Endothelial cell of umbilical vein (primary cell): ENCODE data around the gene TMEM234. TPM values are rescaled to one million over a fixed set of nuclear protein-coding genes. Genes with fewer than 3 reads are reported as not detected.

ENCODE experiments used
- BruUV-seq: library from RNA; stranded (reverse); fragments of 400-500 nt; replicated peaks from 2 replicates; lab custom pipeline; 2021; lab: Mats Ljungman, UMichigan
- CTCF ChIA-PET: fragments of 300-600, 350-600 bp; sonication (Branson Sonifier 250); formaldehyde crosslinking; loops from one replicate; lab custom pipeline; 2021; ENCODE audit warnings: antibody characterized with exemption, inconsistent platforms; lab: Charles Lee
- POLR2A ChIA-PET: fragments of 300-600, 350-600 bp; sonication (Branson Sonifier 250); formaldehyde crosslinking; loops from one replicate; lab custom pipeline; 2021; ENCODE audit warnings: antibody characterized with exemption, inconsistent platforms; lab: Charles Lee
- DNase-seq: peaks from one replicate; pipeline ENCODE4 v3.0.0-alpha.2; 2011; ENCODE audit warnings: low read depth, low spot score
- FAIRE-seq: peaks from 2 replicates; lab custom pipeline; 2011; peaks lifted over from hg19 to GRCh38; lab: Jason Lieb, UNC
- H2AFZ ChIP-seq: 2 replicates; pipeline ENCODE4 v1.6.0; 2012; ENCODE audit warnings: low read depth, low read length, control low read depth, inconsistent platforms
- H3K27ac ChIP-seq: 2 replicates; pipeline ENCODE4 v1.5.1; 2011; ENCODE audit warnings: low read depth, mild to moderate bottlenecking, control low read depth, low read length, moderate library complexity; ENCODE audit not compliant: insufficient read depth
- H3K27me3 ChIP-seq, 2 experiments: 2 replicates each; pipeline versions ENCODE4 v1.6.0 to v1.6.1; 2011; ENCODE audit warnings: low read length in 2 of 2, mixed read lengths in 1 of 2; ENCODE audit not compliant: control insufficient read depth in 2 of 2, insufficient read depth in 2 of 2
- H3K36me3 ChIP-seq, 2 experiments: 2 replicates in 1 of 2; 3 replicates in 1 of 2; pipeline ENCODE4 v1.5.1; 2011; ENCODE audit warnings: low read length in 2 of 2, mild to moderate bottlenecking in 1 of 2, moderate library complexity in 1 of 2; ENCODE audit not compliant: control insufficient read depth in 2 of 2, insufficient read depth in 2 of 2; ENCODE audit errors: extremely low read depth in 1 of 2
- H3K4me1 ChIP-seq: 3 replicates; pipeline ENCODE4 v1.5.1; 2011; ENCODE audit warnings: mild to moderate bottlenecking, low read length; ENCODE audit not compliant: control insufficient read depth, insufficient read depth; ENCODE audit errors: extremely low read depth
- H3K4me2 ChIP-seq: 2 replicates; pipeline ENCODE4 v1.6.1; 2011; ENCODE audit warnings: low read length, control low read depth, mixed read lengths; ENCODE audit not compliant: insufficient read depth
- H3K4me3 ChIP-seq, 3 experiments: fragments of 200-600 bp in 1 of 3; sonication (generic), shearing (Covaris generic) in 1 of 3; replicated peaks in 1 of 3; 2 replicates each; pipeline ENCODE4 v1.5.1; 2011 to 2016; ENCODE audit warnings: control low read depth in 3 of 3, low read length in 3 of 3, mild to moderate bottlenecking in 2 of 3, inconsistent platforms in 1 of 3, low read depth in 1 of 3, moderate library complexity in 1 of 3; ENCODE audit not compliant: insufficient read depth in 1 of 3
- H3K79me2 ChIP-seq: 2 replicates; pipeline ENCODE4 v1.6.0; 2012; ENCODE audit warnings: low read length, inconsistent platforms; ENCODE audit not compliant: control insufficient read depth, insufficient read depth
- H3K9ac ChIP-seq: replicated peaks from 2 replicates; pipeline ENCODE3; 2011; ENCODE audit warnings: low read length, control low read depth; ENCODE audit not compliant: insufficient read depth; ENCODE audit errors: extremely low read depth
- H3K9me1 ChIP-seq: replicated peaks from 3 replicates; pipeline ENCODE4 v1.6.0; 2011; ENCODE audit warnings: mild to moderate bottlenecking, low read length; ENCODE audit not compliant: control insufficient read depth, insufficient read depth; ENCODE audit errors: extremely low read depth
- H3K9me3 ChIP-seq: replicated peaks from 2 replicates; pipeline ENCODE4 v1.5.1; 2012; ENCODE audit warnings: low read length, inconsistent platforms; ENCODE audit not compliant: control insufficient read depth, insufficient read depth
- H4K20me1 ChIP-seq: replicated peaks from 2 replicates; pipeline ENCODE3; 2011; ENCODE audit warnings: mild to moderate bottlenecking, low read length; ENCODE audit not compliant: control insufficient read depth, insufficient read depth; ENCODE audit errors: extremely low read depth
- CTCF ChIP-seq, 2 donors: IDR thresholded peaks; 1 replicate in 1 of 2; 2 replicates in 1 of 2; pipeline ENCODE4 v1.5.1; 2011; ENCODE audit warnings: low read length in 2 of 2, mild to moderate bottlenecking in 2 of 2, moderate library complexity in 2 of 2, control low read depth in 1 of 2, inconsistent platforms in 1 of 2, low read depth in 1 of 2; ENCODE audit not compliant: insufficient read depth in 1 of 2; ENCODE audit errors: extremely low read depth in 1 of 2
- EZH2 ChIP-seq: IDR thresholded peaks from 2 replicates; pipeline ENCODE4 v1.6.1; 2012; ENCODE audit warnings: borderline replicate concordance, low read depth, mild to moderate bottlenecking, moderate library complexity, low read length, inconsistent platforms; ENCODE audit not compliant: severe bottlenecking
- FOS ChIP-seq: IDR thresholded peaks from 2 replicates; pipeline ENCODE4 v1.6.1; 2011; ENCODE audit warnings: mild to moderate bottlenecking, low read length, moderate library complexity, borderline replicate concordance; ENCODE audit not compliant: insufficient read depth
- GATA2 ChIP-seq: IDR thresholded peaks from 2 replicates; pipeline ENCODE4 v1.7.0; 2011; ENCODE audit warnings: low read depth, mild to moderate bottlenecking, moderate library complexity, mixed read lengths, low read length; ENCODE audit not compliant: insufficient read length, insufficient read depth
- JUN ChIP-seq: IDR thresholded peaks from 2 replicates; pipeline ENCODE4 v1.6.1; 2011; ENCODE audit warnings: borderline replicate concordance, low read depth; ENCODE audit not compliant: insufficient read length, insufficient read depth
- MAX ChIP-seq: IDR thresholded peaks from 2 replicates; pipeline ENCODE4 v1.6.1; 2011; ENCODE audit not compliant: insufficient read depth, insufficient read length
- MYC ChIP-seq: IDR thresholded peaks from one replicate; pipeline ENCODE4 v1.6.1; 2011; ENCODE audit warnings: mild to moderate bottlenecking, low read depth, low read length
- POLR2A ChIP-seq: IDR thresholded peaks from 2 replicates; pipeline ENCODE4 v1.6.1; 2012; ENCODE audit warnings: low read depth, mild to moderate bottlenecking, control low read depth, low read length
- POLR2AphosphoS5 ChIP-seq: IDR thresholded peaks from 2 replicates; pipeline ENCODE4 v1.6.1; 2012; ENCODE audit warnings: low read depth, mild to moderate bottlenecking, control low read depth, low read length, moderate library complexity; ENCODE audit not compliant: insufficient read depth
- dilution Hi-C: fragments of 300-500 bp; cut with MboI; formaldehyde crosslinking; loops from one replicate; pipeline ENCODE4 v1.15.0; 2019; ENCODE audit warnings: low sequenced_read_pairs; ENCODE audit not compliant: extremely low pct_ligation_motif_present
- intact Hi-C: fragments of 100-400 bp; cut with micrococcal nuclease; formaldehyde crosslinking; loops from one replicate; pipeline ENCODE4 v1.10.0; 2022
- polyA plus RNA-seq, 4 experiments: library from polyadenylated mRNA; depleted of rRNA in 3 of 4; stranded (reverse) in 3 of 4; unstranded in 1 of 4; fragments of >200 nt; gene quantifications; 2 replicates each; pipeline versions ENCODE4 v1.2.1 to v1.2.3, GENCODE V29; 2011 to 2012; ENCODE audit warnings: missing spikeins in 1 of 4
- total RNA-seq: library from RNA; stranded (reverse); gene quantifications from 2 replicates; pipeline ENCODE4 v1.2.3, GENCODE V29; 2021

Gene TMEM234
- total and polyA plus RNA-seq, 2 donors (not counting 3 experiments of a cell fraction or from before 2014, with no cell fraction given): 20.7 to 21.3 TPM

GRCh38 chr1:32216566-32216965 lies 5.6 kb downstream of the TMEM234 start:
- ChIA-PET POLR2A (interaction anchor here (0.9 to 2.1 kb wide), 3 partner anchors 98 to 197 kb away, joined by 3 to 17 read pairs (median 4); partner anchors contain the start of gene MARCKSL1), CTCF (interaction anchor here (0.8 to 3.5 kb wide), 24 partner anchors 11 to 209 kb away, joined by 3 to 78 read pairs (median 7); partner anchors contain the start of genes CCDC28B, FAM167B, FAM229A and IQCC)
- no peak for TF ChIP-seq JUN
- no peak for TF ChIP-seq MAX
- no peak for TF ChIP-seq MYC
- TF ChIP-seq POLR2AphosphoS5: no peak
- TF ChIP-seq EZH2: no peak
- no peak for TF ChIP-seq POLR2A
- TF ChIP-seq CTCF (IDR thresholded peaks at IDR 0.05; ENCODE audit: extremely low read depth in 1 of 2, insufficient read depth in 1 of 2, low read depth in 1 of 2, low read length in 2 of 2): no peak
- no peak for TF ChIP-seq GATA2
- no peak for TF ChIP-seq FOS
- Histone ChIP-seq H3K27me3 (no peaks in the 10 kb centered on the region), H3K4me2 (no peak overlapping the region), H3K9ac (no peak overlapping the region), H4K20me1 (no peaks in the 10 kb centered on the region), H2AFZ (no peak overlapping the region), H3K9me3 (no peaks in the 10 kb centered on the region), H3K9me1 (no peaks in the 10 kb centered on the region), H3K4me3 (no peak overlapping the region), H3K79me2 (peaks cover 3% of the 10 kb centered on the region), H3K4me1 (peaks cover 10% of the 10 kb centered on the region), H3K36me3 (peaks cover 0 to 19% of the 10 kb centered on the region in 2 experiments), H3K27ac (no peak overlapping the region)
- intact Hi-C loops: loop anchor here (5.0 kb wide), 1 partner anchor 146 kb away; the partner anchor contains the start of genes FAM229A and TSSK3
- DNase-seq: no peak
- no peak for FAIRE-seq
- dilution Hi-C loops: no loop called here
- BruUV-seq: no TSS peak
